GM19193 (cell line): ENCODE measurements around the gene CREBBP.

Source experiments
- POLR2A ChIP-seq: IDR thresholded peaks from 4 replicates; pipeline ENCODE4 v1.6.1; 2011; ENCODE audit not compliant: insufficient read depth, insufficient read length; ENCODE audit errors: extremely low read depth

CREBBP gene

DNA sequence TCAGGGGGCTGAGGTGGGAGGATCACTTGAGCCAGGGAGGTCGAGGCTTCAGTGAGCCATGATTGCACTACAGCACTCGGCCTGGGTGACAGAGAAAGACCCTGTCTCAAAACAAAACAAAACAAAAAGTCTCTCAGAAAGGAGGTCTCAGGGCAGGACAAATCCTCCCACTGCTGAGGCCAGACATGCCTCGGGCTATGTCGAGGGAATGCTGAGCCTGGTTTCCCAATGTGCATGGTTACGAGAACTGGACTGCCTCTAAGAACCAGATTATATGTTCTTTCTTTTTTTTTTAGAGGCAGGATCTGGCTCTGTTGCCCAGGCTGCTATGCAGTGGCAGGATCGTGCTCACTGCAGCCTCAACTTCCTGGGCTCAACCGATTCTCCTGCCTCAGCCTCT lies 190.8 kb downstream of the CREBBP start:
- no peak for TF ChIP-seq POLR2A

DNA sequence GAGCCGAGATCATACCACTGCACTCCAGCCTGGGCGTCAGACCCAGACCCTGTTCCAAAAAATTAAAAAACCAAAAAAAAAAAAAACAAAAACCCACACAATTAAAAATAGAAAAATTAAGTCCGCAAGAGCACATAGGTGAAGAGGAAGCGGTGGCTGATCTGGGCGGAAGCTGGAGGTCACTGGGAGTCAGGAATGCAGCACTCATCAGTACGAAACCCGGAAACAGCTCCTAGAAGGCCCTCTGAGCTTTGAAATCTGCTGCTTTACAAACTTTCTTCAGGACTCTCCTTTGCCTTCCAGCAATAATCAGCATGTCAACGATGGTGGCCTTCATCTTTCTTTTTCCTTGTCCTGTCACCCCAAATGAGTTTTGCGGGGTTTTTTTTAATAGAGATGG lies 192.7 kb downstream of the CREBBP start:
- no peak for TF ChIP-seq POLR2A

DNA sequence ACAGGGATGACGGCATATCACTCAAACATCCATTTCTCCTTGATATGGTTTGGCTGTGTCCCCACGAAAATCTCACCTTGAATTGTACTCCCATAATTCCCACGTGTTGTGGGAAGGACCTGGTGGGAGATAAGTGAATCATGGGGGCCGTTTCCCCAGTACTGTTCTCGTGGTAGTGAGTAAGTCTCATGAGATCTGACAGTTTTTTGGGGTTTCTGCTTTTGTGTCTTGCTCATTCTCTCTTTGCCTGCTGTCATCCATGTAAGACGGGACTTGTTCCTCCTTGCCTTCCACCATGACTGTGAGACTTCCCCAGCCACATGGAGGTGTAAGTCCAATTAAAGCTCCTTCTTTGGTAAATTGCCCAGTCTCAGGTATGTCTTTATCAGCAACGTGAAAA lies 193.5 kb downstream of the CREBBP start:
- TF ChIP-seq POLR2A, result no peak

DNA sequence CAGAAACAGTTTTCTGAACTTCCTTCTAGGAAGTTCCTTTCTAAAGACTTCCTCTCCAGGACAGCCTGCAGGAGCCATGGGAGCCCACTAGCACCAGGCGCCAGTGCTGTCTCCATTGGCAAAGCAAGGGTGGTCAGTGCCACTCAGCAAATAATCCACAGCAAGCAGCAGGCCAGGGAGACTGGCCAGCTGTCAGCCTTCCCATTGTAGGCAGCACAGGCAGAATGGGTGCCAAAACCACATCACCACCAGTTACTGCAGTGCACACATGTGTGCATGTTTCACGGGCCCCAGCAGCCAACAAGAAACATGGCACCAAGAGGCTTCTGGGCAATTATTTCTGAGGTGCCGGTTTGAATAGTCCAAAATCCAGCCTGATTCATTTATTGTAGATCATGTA lies 199.3 kb downstream of the CREBBP start:
- TF ChIP-seq POLR2A, result no peak

DNA sequence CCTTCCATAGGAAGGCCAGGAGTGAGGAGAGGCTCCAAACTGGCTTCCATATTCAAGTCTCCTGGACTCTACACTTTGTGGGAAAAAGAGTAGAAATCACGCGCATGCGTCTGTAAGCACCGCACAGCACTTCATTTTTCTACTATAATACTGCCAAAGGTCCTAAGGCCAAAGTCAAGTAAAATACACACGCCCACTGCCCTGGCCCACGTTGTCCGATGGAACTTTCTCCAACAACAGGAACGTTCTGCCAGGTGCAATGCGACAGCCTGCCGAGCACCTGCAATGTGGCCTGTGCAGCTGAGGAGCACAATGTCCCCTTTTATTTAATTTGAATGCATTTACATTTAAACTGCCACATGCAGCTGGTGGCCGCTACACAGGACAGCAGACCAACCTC lies 202.5 kb downstream of the CREBBP start:
- no peak for TF ChIP-seq POLR2A

DNA sequence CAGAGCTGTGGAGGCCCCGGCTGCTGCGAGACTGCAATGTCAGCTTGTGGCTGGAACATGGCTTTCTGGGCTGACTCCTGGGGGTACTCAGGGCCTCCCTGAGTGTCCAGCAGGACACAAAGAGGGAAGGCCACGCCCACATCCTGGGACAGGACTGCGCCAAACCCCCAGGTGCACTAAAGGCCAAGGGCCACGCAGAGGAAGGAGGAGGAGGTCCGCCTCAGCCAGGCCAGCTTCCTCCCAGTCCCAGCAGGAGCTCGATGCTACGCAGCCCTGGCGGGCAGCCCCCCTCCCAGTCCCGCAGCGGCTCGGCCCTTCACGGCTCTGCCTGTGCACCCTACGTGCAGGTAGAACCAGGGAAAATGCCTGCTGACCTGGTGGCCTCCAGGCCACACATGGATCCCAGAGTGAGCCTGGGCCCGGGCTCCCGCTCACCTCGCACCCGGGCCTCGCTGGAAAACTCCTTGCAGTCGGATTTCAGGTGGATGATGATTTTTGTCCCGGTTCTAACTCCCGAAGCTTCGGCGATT lies 204.8 kb downstream of the CREBBP start:
- TF ChIP-seq POLR2A, result no peak
